GM12891 (cell line): ENCODE data around the gene LIMD2.

Experiments used
- DNase-seq: peaks from one replicate; pipeline ENCODE4 v3.0.0; 2011; ENCODE audit warnings: low spot score; ENCODE audit not compliant: insufficient read length
- FAIRE-seq: peaks from 2 replicates; lab custom pipeline; 2011; peaks lifted over from hg19 to GRCh38; lab: Jason Lieb, UNC
- PAX5 ChIP-seq: IDR thresholded peaks from 2 replicates; pipeline ENCODE4 v1.6.1; 2011; ENCODE audit warnings: low read length, moderate library complexity, mild to moderate bottlenecking; ENCODE audit not compliant: insufficient read depth, severe bottlenecking
- POLR2A ChIP-seq: IDR thresholded peaks from 2 replicates; pipeline ENCODE4 v1.6.1; 2011; ENCODE audit warnings: low read depth, low read length, control low read depth
- POLR2AphosphoS5 ChIP-seq: IDR thresholded peaks from 2 replicates; pipeline ENCODE4 v1.6.1; 2011; ENCODE audit warnings: low read depth, low read length, control low read depth
- POU2F2 ChIP-seq: IDR thresholded peaks from 2 replicates; pipeline ENCODE4 v1.6.1; 2011; ENCODE audit warnings: low read depth, mild to moderate bottlenecking, control low read depth, low read length, moderate library complexity
- SPI1 ChIP-seq: IDR thresholded peaks from 2 replicates; pipeline ENCODE4 v1.6.1; 2011; ENCODE audit warnings: low read depth, low read length, control low read depth
- TAF1 ChIP-seq: IDR thresholded peaks from 2 replicates; pipeline ENCODE4 v1.6.1; 2011; ENCODE audit warnings: low read depth, low read length, control low read depth

The LIMD2 gene

GRCh38 chr17:63695889-63696288 lies 4.0 kb downstream of the LIMD2 start:
- TF ChIP-seq POLR2AphosphoS5 (no peak), POU2F2 (peak; percentile 57)
- FAIRE-seq (no peak), DNase-seq (no peak)

GRCh38 chr17:63694950-63695773 lies 4.8 kb downstream of the LIMD2 start:
- peak; percentile 65 for FAIRE-seq
- peak; percentile 30; the same call in 1 of the 2 replicates for TF ChIP-seq SPI1
- TF ChIP-seq TAF1 = no peak; the same call in 1 of the 2 replicates
- peak; percentile 68 for TF ChIP-seq POLR2A
- TF ChIP-seq PAX5 = no peak
- peak; percentile 15; the same call in 1 of the 2 replicates for TF ChIP-seq POU2F2
- TF ChIP-seq POLR2AphosphoS5 = peak; percentile 48; the same call in 1 of the 2 replicates

DNA sequence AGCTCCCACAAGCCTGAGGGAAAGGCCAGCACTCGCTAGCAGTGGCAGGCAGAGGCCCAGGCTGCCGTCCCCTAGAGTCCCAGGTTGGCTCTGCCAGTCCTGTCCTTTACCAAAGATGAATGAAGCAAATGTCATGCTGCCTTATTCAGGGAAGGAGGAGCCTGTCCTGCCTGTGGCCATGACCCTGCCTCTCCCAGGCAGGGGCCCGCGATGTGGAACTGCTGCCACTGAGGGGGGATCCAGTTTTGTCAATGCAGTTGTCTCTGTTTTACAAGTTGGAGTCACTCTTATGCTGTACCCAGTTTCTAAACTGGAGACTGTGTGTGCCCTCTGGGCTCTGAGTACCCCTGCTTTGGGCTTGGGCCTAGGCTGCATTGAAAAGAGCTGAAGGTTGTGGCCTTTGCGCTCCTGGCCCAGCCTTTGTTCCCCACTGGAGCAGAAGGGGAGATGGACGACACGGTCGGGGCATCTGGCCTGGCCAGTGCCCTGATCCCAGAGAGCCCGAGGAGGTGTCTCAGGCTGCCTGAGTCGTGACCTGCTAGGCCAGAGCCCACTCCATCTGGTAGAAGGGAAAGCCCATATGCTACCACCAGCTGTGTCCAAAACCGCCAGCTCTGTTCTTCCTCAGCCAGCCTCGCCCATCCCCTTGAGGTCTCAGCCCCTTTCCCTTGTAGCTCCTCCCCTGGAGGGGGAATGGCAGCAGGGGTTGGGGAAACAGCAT lies 5.5 kb downstream of the LIMD2 start:
- peak; percentile 80 for FAIRE-seq
- no peak for DNase-seq
- TF ChIP-seq SPI1 (no peak), POLR2AphosphoS5 (0 out of 2 replicates have a peak, but pooled peaks have one; percentile 43), POLR2A (peak; percentile 42; the same call in 1 of the 2 replicates)

More at GRCh38 chr17:63694950-63695773, 4.8 kb downstream of the LIMD2 start:
- no peak for DNase-seq

DNA sequence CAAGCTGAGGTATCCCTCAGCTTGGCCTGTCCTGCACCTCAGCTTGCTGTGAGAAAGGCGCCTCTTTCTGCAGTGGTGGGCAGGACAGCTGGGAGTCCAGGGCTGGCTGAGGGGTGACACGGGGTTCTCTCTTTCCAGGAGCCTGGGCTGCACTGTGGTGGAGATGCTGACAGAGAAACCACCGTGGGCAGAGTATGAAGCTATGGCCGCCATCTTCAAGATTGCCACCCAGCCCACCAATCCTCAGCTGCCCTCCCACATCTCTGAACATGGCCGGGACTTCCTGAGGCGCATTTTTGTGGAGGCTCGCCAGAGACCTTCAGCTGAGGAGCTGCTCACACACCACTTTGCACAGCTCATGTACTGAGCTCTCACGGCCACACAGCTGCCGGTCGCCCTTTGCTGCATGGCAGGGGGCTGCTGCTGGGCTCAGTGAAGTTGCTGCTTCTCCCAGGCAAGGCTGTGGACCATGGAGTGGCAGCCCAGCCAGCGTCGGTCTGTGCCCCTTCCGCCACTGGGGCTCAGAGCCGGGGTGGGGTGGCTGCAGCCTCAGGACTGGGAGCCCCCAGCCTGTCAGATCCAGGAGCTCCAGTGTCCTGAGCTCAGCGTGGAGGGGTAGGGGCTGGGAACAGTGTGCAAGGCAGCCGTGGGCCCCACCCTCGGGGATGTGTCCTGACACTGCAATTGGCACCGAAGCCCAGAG lies 6.4 kb downstream of the LIMD2 start:
- no peak for DNase-seq
- no peak for FAIRE-seq
- TF ChIP-seq POU2F2 = no peak
- TF ChIP-seq SPI1 = no peak
- TF ChIP-seq TAF1 = no peak
- TF ChIP-seq POLR2AphosphoS5 = peak; percentile 54; the same call in 1 of the 2 replicates
- TF ChIP-seq POLR2A = no peak
- TF ChIP-seq PAX5 = no peak

GRCh38 chr17:63692195-63692816 lies 7.6 kb downstream of the LIMD2 start:
- no peak for FAIRE-seq
- TF ChIP-seq POLR2AphosphoS5 (no peak), TAF1 (no peak), PAX5 (no peak), POU2F2 (no peak), SPI1 (no peak), POLR2A (no peak)

GRCh38 chr17:63689479-63689878 lies 10.4 kb downstream of the LIMD2 start:
- FAIRE-seq = no peak
- DNase-seq = no peak
- TF ChIP-seq TAF1 (no peak), SPI1 (no peak), POU2F2 (no peak), POLR2A (no peak), PAX5 (no peak), POLR2AphosphoS5 (no peak)

More at GRCh38 chr17:63692195-63692816, 7.6 kb downstream of the LIMD2 start:
- no peak for DNase-seq

DNA sequence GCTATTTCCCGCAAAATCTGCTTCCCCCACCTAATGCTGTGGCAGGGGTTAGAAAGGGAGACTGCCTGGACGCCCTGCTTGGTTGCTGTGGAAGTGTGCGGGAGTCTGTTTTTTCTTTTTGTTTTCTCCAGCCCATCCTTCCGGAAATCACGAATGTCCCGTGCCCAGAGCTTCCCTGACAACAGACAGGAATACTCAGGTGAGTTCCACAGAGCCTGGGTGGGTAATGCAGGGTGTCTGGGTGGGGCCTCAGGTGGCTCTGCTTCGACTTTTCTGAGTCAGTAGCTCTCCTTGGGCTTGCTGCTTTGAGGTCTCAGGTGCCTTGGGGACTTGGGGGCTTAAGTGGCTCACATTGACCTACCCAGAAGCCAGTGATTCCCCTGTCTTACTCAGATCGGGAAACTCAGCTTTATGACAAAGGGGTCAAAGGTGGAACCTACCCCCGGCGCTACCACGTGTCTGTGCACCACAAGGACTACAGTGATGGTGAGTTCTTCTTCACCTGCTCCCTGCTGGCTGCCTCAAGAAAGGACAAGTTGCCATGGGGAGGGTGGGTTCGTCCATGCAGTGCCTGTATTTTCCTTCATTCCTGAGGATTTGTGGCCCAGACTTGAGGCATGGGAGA lies 11.4 kb downstream of the LIMD2 start:
- TF ChIP-seq POU2F2 = no peak
- no peak for TF ChIP-seq POLR2AphosphoS5
- no peak for TF ChIP-seq POLR2A
- no peak for TF ChIP-seq PAX5
- TF ChIP-seq SPI1 = no peak
- TF ChIP-seq TAF1 = no peak
- FAIRE-seq = no peak
- DNase-seq = no peak

GRCh38 chr17:63686138-63686685 lies 13.7 kb downstream of the LIMD2 start:
- TF ChIP-seq PAX5 (no peak), POU2F2 (no peak; the same call in 1 of the 2 replicates), TAF1 (no peak), SPI1 (no peak), POLR2AphosphoS5 (no peak), POLR2A (no peak)
- DNase-seq = no peak
- FAIRE-seq = no peak

GRCh38 chr17:63685578-63685977 lies 14.3 kb downstream of the LIMD2 start:
- TF ChIP-seq POLR2AphosphoS5 = no peak
- TF ChIP-seq PAX5 = no peak
- TF ChIP-seq POLR2A = no peak
- TF ChIP-seq TAF1 = no peak
- TF ChIP-seq POU2F2 = no peak
- TF ChIP-seq SPI1 = no peak
- DNase-seq = no peak
- FAIRE-seq = no peak
